ENCODE measurements around the gene APMAP.
A peak's percentile ranks its signal among the peaks of the same experiment; 100 is the strongest.
"Not testable (repeated sequence)": the region's sequence is repeated elsewhere in the genome, so short reads cannot be mapped to it uniquely, and the experiment has no call there.

APMAP gene

GRCh38 chr20:24954151-24954550 lies 38.4 kb downstream of the APMAP start:
- DNase-seq (ENCODE audit: low read depth in 2 of 3, low spot score in 2 of 3): no peak

GRCh38 chr20:24953621-24954133 lies 38.9 kb downstream of the APMAP start:
- no peak for DNase-seq (ENCODE audit: low read depth in 2 of 3, low spot score in 2 of 3)

GRCh38 chr20:24953209-24953575 lies 39.4 kb downstream of the APMAP start:
- no peak for DNase-seq (ENCODE audit: low read depth in 2 of 3, low spot score in 2 of 3)

- no peak for DNase-seq (ENCODE audit: low read depth in 2 of 3, low spot score in 2 of 3)
Observed at GRCh38 chr20:24952376-24953208, 40.0 kb downstream of the APMAP start.

GRCh38 chr20:24951536-24952083 lies 40.9 kb downstream of the APMAP start:
- DNase-seq (ENCODE audit: low read depth in 2 of 3, low spot score in 2 of 3): no peak

- no peak for DNase-seq (ENCODE audit: low read depth in 2 of 3, low spot score in 2 of 3)
Observed at GRCh38 chr20:24950836-24951525, 41.6 kb downstream of the APMAP start.

GRCh38 chr20:24950128-24950835 lies 42.3 kb downstream of the APMAP start:
- no peak for DNase-seq (ENCODE audit: low read depth in 2 of 3, low spot score in 2 of 3)

GRCh38 chr20:24949756-24950127 lies 42.8 kb downstream of the APMAP start:
- DNase-seq (ENCODE audit: low read depth in 2 of 3, low spot score in 2 of 3): no peak

- DNase-seq (ENCODE audit: low read depth in 2 of 3, low spot score in 2 of 3): peak; percentile 72 to 85 (median 82)
Observed at GRCh38 chr20:24948939-24949679, 43.4 kb downstream of the APMAP start, which contains the start of gene CST7. Gene CST7 (plus strand): TSS chr20:24949269. CDS start chr20:24949506, 237 bp downstream.

GRCh38 chr20:24948396-24948938 lies 44.1 kb downstream of the APMAP start:
- DNase-seq (ENCODE audit: low read depth in 2 of 3, low spot score in 2 of 3): not testable (repeated sequence)

GRCh38 chr20:24946376-24946775 lies 46.2 kb downstream of the APMAP start:
- not testable (repeated sequence) for DNase-seq (ENCODE audit: low read depth in 2 of 3, low spot score in 2 of 3)

- no peak for DNase-seq (ENCODE audit: low read depth in 2 of 3, low spot score in 2 of 3)
Observed at GRCh38 chr20:24943731-24944130, 48.8 kb downstream of the APMAP start.

- no peak for DNase-seq (ENCODE audit: low read depth in 2 of 3, low spot score in 2 of 3)
Observed at GRCh38 chr20:24943196-24943595, 49.4 kb downstream of the APMAP start.

- DNase-seq (ENCODE audit: low read depth in 2 of 3, low spot score in 2 of 3): no peak
Observed at GRCh38 chr20:24942679-24943078, 49.9 kb downstream of the APMAP start.

- no peak for DNase-seq (ENCODE audit: low read depth in 2 of 3, low spot score in 2 of 3)
Observed at GRCh38 chr20:24939036-24939435, 53.5 kb downstream of the APMAP start.

- no peak for DNase-seq (ENCODE audit: low read depth in 2 of 3, low spot score in 2 of 3)
Observed at GRCh38 chr20:24938498-24938897, 54.1 kb downstream of the APMAP start.

GRCh38 chr20:24937579-24937978 lies 55.0 kb downstream of the APMAP start:
- no peak for DNase-seq (ENCODE audit: low read depth in 2 of 3, low spot score in 2 of 3)

GRCh38 chr20:24936526-24937407 lies 55.8 kb downstream of the APMAP start:
- DNase-seq (ENCODE audit: low read depth in 2 of 3, low spot score in 2 of 3): no peak

- DNase-seq (ENCODE audit: low read depth in 2 of 3, low spot score in 2 of 3): no peak
Observed at GRCh38 chr20:24935766-24936525, 56.6 kb downstream of the APMAP start.

All from activated CD8-positive, alpha-beta memory T cell treated with anti-CD3 and anti-CD28 coated beads for 48 hours (primary cell).